ENCODE results near the gene TACC2.

Gene TACC2

GRCh38 chr10:122056431-122057094, 67.6 kb downstream of the TACC2 start:
- no peak overlapping the region for H2AFZ ChIP-seq (ENCODE audit: low read length)
- no peak overlapping the region for H3K9ac ChIP-seq (ENCODE audit: low read length)
- H3F3A ChIP-seq (ENCODE audit: insufficient read depth, low read length), result no peaks in the 10 kb centered on the region
- no peaks in the 10 kb centered on the region for H3K9me3 ChIP-seq (ENCODE audit: low read length)
- H3K4me3 ChIP-seq (ENCODE audit: low read depth, low read length, poor library complexity, severe bottlenecking), result no peak overlapping the region
- no peak for TF ChIP-seq CTCF (IDR thresholded peaks at IDR 0.05; ENCODE audit: low read length)
- no peak for TF ChIP-seq EZH2 (IDR thresholded peaks at IDR 0.05; ENCODE audit: borderline replicate concordance, low read length)
- no peak overlapping the region for H3K27ac ChIP-seq (ENCODE audit: low read depth, low read length, poor library complexity, severe bottlenecking)
- H3K4me2 ChIP-seq (ENCODE audit: low read length), result no peak overlapping the region
- H3K79me2 ChIP-seq (ENCODE audit: insufficient read depth, low read length), result no peaks in the 10 kb centered on the region
- no peaks in the 10 kb centered on the region for H4K20me1 ChIP-seq (ENCODE audit: insufficient read depth, low read length)
- H3K27me3 ChIP-seq (ENCODE audit: insufficient read depth, low read length), result no peaks in the 10 kb centered on the region
- H3K9me2 ChIP-seq (ENCODE audit: low read depth, low read length), result no peaks in the 10 kb centered on the region
- no peaks in the 10 kb centered on the region for H3K4me1 ChIP-seq (ENCODE audit: insufficient read depth, low read length, severe bottlenecking)
- no peaks in the 10 kb centered on the region for H3K36me3 ChIP-seq (ENCODE audit: insufficient read depth, low read length)

- Histone ChIP-seq H3K27me3 (ENCODE audit: insufficient read depth, low read length) (no peaks in the 10 kb centered on the region), H3K9me3 (ENCODE audit: low read length) (no peaks in the 10 kb centered on the region), H3K9ac (ENCODE audit: low read length) (no peak overlapping the region), H3K36me3 (ENCODE audit: insufficient read depth, low read length) (no peaks in the 10 kb centered on the region), H3K79me2 (ENCODE audit: insufficient read depth, low read length) (no peaks in the 10 kb centered on the region), H3F3A (ENCODE audit: insufficient read depth, low read length) (no peaks in the 10 kb centered on the region), H3K27ac (ENCODE audit: low read depth, low read length, poor library complexity, severe bottlenecking) (no peak overlapping the region), H3K4me2 (ENCODE audit: low read length) (no peak overlapping the region), H4K20me1 (ENCODE audit: insufficient read depth, low read length) (no peaks in the 10 kb centered on the region), H3K4me3 (ENCODE audit: low read depth, low read length, poor library complexity, severe bottlenecking) (no peak overlapping the region), H3K4me1 (ENCODE audit: insufficient read depth, low read length, severe bottlenecking) (no peaks in the 10 kb centered on the region), H2AFZ (ENCODE audit: low read length) (no peak overlapping the region), H3K9me2 (ENCODE audit: low read depth, low read length) (no peaks in the 10 kb centered on the region)
- TF ChIP-seq EZH2 (IDR thresholded peaks at IDR 0.05; ENCODE audit: borderline replicate concordance, low read length), result no peak
- TF ChIP-seq CTCF (IDR thresholded peaks at IDR 0.05; ENCODE audit: low read length), result no peak
These were observed 69.0 kb downstream of the TACC2 start for GRCh38 chr10:122057841-122058413.

GRCh38 chr10:122060250-122060649, 71.3 kb downstream of the TACC2 start:
- H3K27ac ChIP-seq (ENCODE audit: low read depth, low read length, poor library complexity, severe bottlenecking), result no peak overlapping the region

More at GRCh38 chr10:122060250-122060649, 71.3 kb downstream of the TACC2 start:
- Histone ChIP-seq H3K4me2 (ENCODE audit: low read length) (no peak overlapping the region), H3K9me2 (ENCODE audit: low read depth, low read length) (no peaks in the 10 kb centered on the region), H3K79me2 (ENCODE audit: insufficient read depth, low read length) (no peaks in the 10 kb centered on the region), H3K9ac (ENCODE audit: low read length) (no peak overlapping the region), H3K4me3 (ENCODE audit: low read depth, low read length, poor library complexity, severe bottlenecking) (no peak overlapping the region), H2AFZ (ENCODE audit: low read length) (no peak overlapping the region), H3K9me3 (ENCODE audit: low read length) (no peaks in the 10 kb centered on the region), H3F3A (ENCODE audit: insufficient read depth, low read length) (no peaks in the 10 kb centered on the region), H3K36me3 (ENCODE audit: insufficient read depth, low read length) (no peaks in the 10 kb centered on the region), H4K20me1 (ENCODE audit: insufficient read depth, low read length) (no peaks in the 10 kb centered on the region), H3K27me3 (ENCODE audit: insufficient read depth, low read length) (no peaks in the 10 kb centered on the region), H3K4me1 (ENCODE audit: insufficient read depth, low read length, severe bottlenecking) (no peaks in the 10 kb centered on the region)
- TF ChIP-seq CTCF (IDR thresholded peaks at IDR 0.05; ENCODE audit: low read length), result no peak
- no peak for TF ChIP-seq EZH2 (IDR thresholded peaks at IDR 0.05; ENCODE audit: borderline replicate concordance, low read length)
